Measurements from ENCODE around the gene ADAT1.

Gene ADAT1

DNA sequence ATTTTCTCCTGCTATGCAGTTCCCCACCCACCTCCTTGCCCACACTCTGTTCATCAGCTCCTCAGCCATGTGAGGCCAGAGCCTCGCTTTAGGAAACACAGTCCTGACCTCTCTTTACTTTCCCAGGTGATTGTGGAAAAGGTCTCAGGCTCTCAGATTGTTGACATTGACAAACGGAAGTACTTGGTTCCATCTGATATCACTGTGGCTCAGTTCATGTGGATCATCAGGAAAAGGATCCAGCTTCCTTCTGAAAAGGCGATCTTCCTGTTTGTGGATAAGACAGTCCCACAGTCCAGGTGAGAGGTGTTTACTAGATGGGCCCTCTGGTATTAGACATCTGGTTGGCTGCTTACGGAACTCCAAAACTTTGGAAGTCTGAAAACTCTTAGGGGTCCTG lies 55.2 kb downstream of the ADAT1 start:
- peaks cover 36% of the 10 kb centered on the region for H3K4me1 Mint-ChIP-seq

DNA sequence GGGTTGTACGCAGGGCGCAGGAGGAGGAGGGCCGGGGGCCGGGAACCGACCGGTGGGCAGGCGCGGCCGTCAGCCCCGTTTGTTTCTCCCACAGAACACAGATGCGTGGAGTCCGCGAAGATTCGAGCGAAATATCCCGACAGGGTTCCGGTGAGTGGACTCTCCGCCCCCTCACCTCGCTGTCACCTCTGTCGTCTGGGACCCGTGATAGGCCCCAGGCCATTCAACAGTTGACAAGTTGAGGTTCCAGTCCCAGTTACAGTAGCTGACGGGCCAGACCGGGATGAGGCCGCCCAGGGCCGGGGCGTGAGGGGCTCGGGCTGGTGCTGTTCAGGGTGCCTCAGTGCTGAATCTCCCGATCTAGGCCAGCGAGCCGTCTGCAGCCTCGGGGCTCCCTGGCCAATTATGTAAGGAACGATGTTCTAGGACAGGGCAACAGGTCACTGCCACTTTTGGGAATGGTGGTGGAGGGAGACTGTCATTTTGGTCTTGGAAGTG lies 56.3 kb downstream of the ADAT1 start:
- TF ChIP-seq, protein P1, sequence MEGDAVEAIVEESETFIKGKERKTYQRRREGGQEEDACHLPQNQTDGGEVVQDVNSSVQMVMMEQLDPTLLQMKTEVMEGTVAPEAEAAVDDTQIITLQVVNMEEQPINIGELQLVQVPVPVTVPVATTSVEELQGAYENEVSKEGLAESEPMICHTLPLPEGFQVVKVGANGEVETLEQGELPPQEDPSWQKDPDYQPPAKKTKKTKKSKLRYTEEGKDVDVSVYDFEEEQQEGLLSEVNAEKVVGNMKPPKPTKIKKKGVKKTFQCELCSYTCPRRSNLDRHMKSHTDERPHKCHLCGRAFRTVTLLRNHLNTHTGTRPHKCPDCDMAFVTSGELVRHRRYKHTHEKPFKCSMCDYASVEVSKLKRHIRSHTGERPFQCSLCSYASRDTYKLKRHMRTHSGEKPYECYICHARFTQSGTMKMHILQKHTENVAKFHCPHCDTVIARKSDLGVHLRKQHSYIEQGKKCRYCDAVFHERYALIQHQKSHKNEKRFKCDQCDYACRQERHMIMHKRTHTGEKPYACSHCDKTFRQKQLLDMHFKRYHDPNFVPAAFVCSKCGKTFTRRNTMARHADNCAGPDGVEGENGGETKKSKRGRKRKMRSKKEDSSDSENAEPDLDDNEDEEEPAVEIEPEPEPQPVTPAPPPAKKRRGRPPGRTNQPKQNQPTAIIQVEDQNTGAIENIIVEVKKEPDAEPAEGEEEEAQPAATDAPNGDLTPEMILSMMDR (IDR thresholded peaks at IDR 0.05), result no peak
- DNase-seq, result peak; percentile 56
- H3K27ac Mint-ChIP-seq, result no peak overlapping the region
- H3K9me3 Mint-ChIP-seq, result no peaks in the 10 kb centered on the region
- H3K4me3 Mint-ChIP-seq, result peak overlapping the region; percentile 97
- peaks cover 36% of the 10 kb centered on the region for H3K4me1 Mint-ChIP-seq
- peaks cover 6% of the 10 kb centered on the region for H3K27me3 Mint-ChIP-seq (ENCODE audit: low read depth, poor library complexity)
- H3K36me3 Mint-ChIP-seq (ENCODE audit: low read depth), result peaks cover 18% of the 10 kb centered on the region

More for the DNA sequence above, 55.2 kb downstream of the ADAT1 start:
- peaks cover 2% of the 10 kb centered on the region for H3K27me3 Mint-ChIP-seq (ENCODE audit: low read depth, poor library complexity)
- no peaks in the 10 kb centered on the region for H3K9me3 Mint-ChIP-seq
- H3K27ac Mint-ChIP-seq, result no peak overlapping the region
- H3K4me3 Mint-ChIP-seq, result peak overlapping the region; percentile 97
- DNase-seq, result no peak
- TF ChIP-seq, protein P1 (IDR thresholded peaks at IDR 0.05), result no peak
- peaks cover 26% of the 10 kb centered on the region for H3K36me3 Mint-ChIP-seq (ENCODE audit: low read depth)

DNA sequence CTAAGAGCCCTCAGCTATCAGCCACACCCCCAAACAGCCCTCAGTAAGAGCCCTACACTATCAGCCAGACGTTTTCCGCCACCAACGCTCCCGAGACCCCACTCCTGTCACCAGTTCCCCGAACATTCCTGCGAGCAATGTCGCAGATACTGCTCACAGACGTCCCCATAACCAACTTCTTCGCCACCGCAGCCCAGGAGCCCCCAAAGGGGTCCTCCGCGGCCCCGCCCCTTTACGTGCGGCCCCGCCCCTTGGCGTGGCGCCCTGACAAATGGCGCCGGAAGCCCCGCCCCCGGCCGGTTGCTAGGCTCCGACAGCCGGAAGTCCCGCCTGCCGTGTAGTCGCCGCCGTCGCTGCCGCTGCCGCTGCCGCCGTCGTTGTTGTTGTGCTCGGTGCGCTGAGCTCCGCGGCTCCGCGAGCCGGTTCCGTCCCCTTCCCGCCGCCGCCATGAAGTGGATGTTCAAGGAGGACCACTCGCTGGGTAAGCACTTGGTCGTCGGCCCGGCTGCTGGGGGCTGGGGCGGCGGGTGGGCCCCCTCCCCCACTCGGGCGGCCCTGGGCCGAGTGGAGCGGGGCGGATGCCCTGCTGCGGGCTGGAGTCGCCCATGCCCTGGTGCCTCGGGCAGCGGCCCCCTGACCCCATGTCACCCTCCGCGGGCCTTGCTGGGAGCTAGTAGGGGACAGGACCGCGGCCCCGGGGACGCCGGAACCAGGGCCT lies 56.9 kb downstream of the ADAT1 start, which contains the start of gene GABARAPL2:
Gene GABARAPL2, plus strand, starts transcription at position 340 of the 718 bp plus-strand sequence. Its CDS starts 108 bp downstream, at position 448.
- Mint-ChIP-seq H3K4me1 (peaks cover 36% of the 10 kb centered on the region), H3K27ac (peak within 1 kb of the TSS; percentile 50), H3K4me3 (peak within 1 kb of the TSS; percentile 97), H3K9me3 (no peaks in the 10 kb centered on the region), H3K36me3 (ENCODE audit: low read depth) (peaks cover 18% of the 10 kb centered on the region), H3K27me3 (ENCODE audit: low read depth, poor library complexity) (peaks cover 6% of the 10 kb centered on the region)
- peak; percentile 98 for DNase-seq
- TF ChIP-seq, protein P1 (IDR thresholded peaks at IDR 0.05), result no peak

DNA sequence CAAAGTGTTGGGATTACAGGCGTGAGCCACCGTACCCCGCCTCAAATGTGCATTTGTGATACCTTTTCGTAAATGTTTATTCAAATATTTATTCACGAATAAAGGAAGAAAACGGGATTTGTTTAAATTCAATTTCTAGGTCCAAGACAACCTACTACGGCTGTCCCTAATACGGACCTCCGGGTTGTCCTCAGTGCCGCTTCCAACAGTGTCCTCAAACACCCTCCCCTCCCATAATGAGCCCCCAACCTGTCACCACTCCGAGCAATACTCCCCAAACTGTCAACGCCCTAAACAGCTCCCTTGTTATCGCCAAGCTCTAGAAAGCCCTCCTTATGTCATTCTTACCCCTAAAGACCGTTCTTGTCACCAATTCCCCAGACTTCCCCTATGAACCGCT lies 57.4 kb downstream of the ADAT1 start:
- TF ChIP-seq, protein P1 (IDR thresholded peaks at IDR 0.05), result no peak
- Mint-ChIP-seq H3K36me3 (ENCODE audit: low read depth) (peaks cover 18% of the 10 kb centered on the region), H3K9me3 (no peaks in the 10 kb centered on the region), H3K4me1 (peaks cover 39% of the 10 kb centered on the region), H3K4me3 (peak overlapping the region; percentile 97), H3K27me3 (ENCODE audit: low read depth, poor library complexity) (peaks cover 6% of the 10 kb centered on the region), H3K27ac (peak overlapping the region; percentile 50)
- no peak for DNase-seq

DNA sequence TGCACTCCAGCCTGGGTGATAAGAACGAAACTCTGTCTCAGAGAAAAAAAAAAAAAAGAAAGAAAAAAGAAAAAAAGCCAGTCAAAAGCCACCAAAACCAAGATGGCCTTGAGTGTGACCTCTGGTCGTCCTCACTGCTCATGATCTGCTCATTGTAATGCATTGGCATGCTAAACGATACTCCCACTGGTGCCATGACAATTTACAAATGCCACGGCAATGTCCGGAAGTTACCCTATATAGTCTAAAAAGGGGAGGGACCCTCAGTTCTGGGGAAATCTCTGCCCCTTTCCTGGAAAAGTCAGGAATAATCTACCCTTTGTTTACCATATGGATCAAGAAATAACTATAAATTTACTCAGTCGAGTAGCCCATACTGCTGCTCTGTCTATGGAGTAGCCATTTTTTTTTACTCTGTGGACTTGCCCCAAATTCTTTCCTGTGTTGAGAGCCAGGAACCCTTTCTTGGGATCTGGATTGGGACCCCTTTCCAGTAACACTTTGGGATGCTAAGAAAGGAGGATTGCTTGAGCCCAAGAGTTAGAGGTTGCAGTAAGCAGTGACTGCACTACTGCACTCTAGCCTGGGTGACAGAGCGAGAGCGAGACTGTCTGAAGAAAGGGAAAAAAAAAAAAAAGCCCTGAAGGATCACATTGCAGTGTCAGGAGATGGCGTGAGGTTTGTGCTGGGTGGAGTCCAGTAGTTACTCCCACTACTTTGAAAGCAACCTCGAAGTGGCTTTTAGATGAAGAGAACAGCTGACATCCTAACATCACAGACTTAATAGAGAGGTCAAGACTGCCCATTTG lies 63.3 kb downstream of the ADAT1 start:
- Mint-ChIP-seq H3K4me1 (peaks cover 54% of the 10 kb centered on the region), H3K4me3 (peak overlapping the region; percentile 65), H3K9me3 (no peaks in the 10 kb centered on the region), H3K27ac (peak overlapping the region; percentile 99), H3K36me3 (ENCODE audit: low read depth) (no peaks in the 10 kb centered on the region), H3K27me3 (ENCODE audit: low read depth, poor library complexity) (peaks cover 3% of the 10 kb centered on the region)
- peak; percentile 31 for DNase-seq
- TF ChIP-seq, protein P1 (IDR thresholded peaks at IDR 0.05), result no peak
